C4-2B (cell line): Measurements from ENCODE around the gene TRIM32.

ENCODE experiments used
- H3K27ac ChIP-seq: fragments of 450-650 bp; 2 replicates; pipeline ENCODE4 v1.5.1; 2017
- CTCF ChIP-seq: fragments of 450-650 bp; conservative IDR thresholded peaks from 2 replicates; pipeline ENCODE4 v1.5.1; 2017; ENCODE audit warnings: mild to moderate bottlenecking
- ZFX ChIP-seq: fragments of 450-650 bp; IDR thresholded peaks from 2 replicates; pipeline ENCODE4 v1.6.1; 2017

Gene TRIM32

GRCh38 chr9:116662646-116663310 lies 24.3 kb upstream of the TRIM32 start:
- no peak overlapping the region for H3K27ac ChIP-seq
- TF ChIP-seq ZFX (no peak), CTCF (no peak)

- TF ChIP-seq CTCF, result no peak
- no peak for TF ChIP-seq ZFX
- H3K27ac ChIP-seq, result no peak overlapping the region
These were observed 23.5 kb upstream of the TRIM32 start for GRCh38 chr9:116663581-116663980.

GRCh38 chr9:116668970-116669695 lies 18.0 kb upstream of the TRIM32 start:
- TF ChIP-seq CTCF (no peak), ZFX (no peak)
- no peak overlapping the region for H3K27ac ChIP-seq

GRCh38 chr9:116671605-116672004 lies 15.5 kb upstream of the TRIM32 start:
- TF ChIP-seq CTCF (no peak), ZFX (no peak)
- H3K27ac ChIP-seq, result no peak overlapping the region

- H3K27ac ChIP-seq, result no peak overlapping the region
- TF ChIP-seq ZFX, result no peak
- no peak for TF ChIP-seq CTCF
These were observed 13.7 kb upstream of the TRIM32 start for GRCh38 chr9:116673375-116673774.

GRCh38 chr9:116674210-116674980 lies 12.7 kb upstream of the TRIM32 start:
- TF ChIP-seq ZFX (no peak), CTCF (no peak)
- no peak overlapping the region for H3K27ac ChIP-seq

- no peak for TF ChIP-seq ZFX
- no peak for TF ChIP-seq CTCF
- no peak overlapping the region for H3K27ac ChIP-seq
These were observed 3.6 kb upstream of the TRIM32 start for GRCh38 chr9:116683535-116683934.
